H1 (cell line): ENCODE data around the gene CCDC192. TPM values are rescaled to one million over a fixed set of nuclear protein-coding genes. Genes with fewer than 3 reads are reported as not detected.

Source experiments
- CTCF ChIA-PET: fragments of 300-600 bp; sonication (Branson Sonifier 250); formaldehyde crosslinking; loops from one replicate; lab custom pipeline; 2021; ENCODE audit not compliant: partially characterized antibody; lab: Charles Lee
- POLR2A ChIA-PET: fragments of 300-600 bp; sonication (Branson Sonifier 250); formaldehyde crosslinking; loops from one replicate; lab custom pipeline; 2021; ENCODE audit warnings: inconsistent platforms; ENCODE audit not compliant: partially characterized antibody; lab: Charles Lee
- DNase-seq, 2 experiments: peaks; one replicate each; pipeline versions ENCODE4 v3.0.0 to v3.0.0-alpha.2; 2010 to 2022; ENCODE audit warnings: low spot score in 2 of 2, low read depth in 1 of 2, mixed read lengths in 1 of 2
- FAIRE-seq: peaks from 2 replicates; lab custom pipeline; 2011; peaks lifted over from hg19 to GRCh38; lab: Jason Lieb, UNC
- H2AFZ ChIP-seq: 2 replicates; pipeline ENCODE4 v1.8.1; 2012; ENCODE audit warnings: low read length, inconsistent platforms
- H2AK5ac ChIP-seq: 2 replicates; pipeline ENCODE4 v1.6.1; 2013; ENCODE audit warnings: low read depth, low read length
- H2BK120ac ChIP-seq: replicated peaks from 2 replicates; pipeline ENCODE3; 2013; ENCODE audit warnings: low read depth, low read length, inconsistent platforms
- H2BK12ac ChIP-seq: 2 replicates; pipeline ENCODE4 v1.6.1; 2013; ENCODE audit warnings: low read depth, low read length
- H2BK15ac ChIP-seq: 2 replicates; pipeline ENCODE4 v1.6.1; 2013; ENCODE audit warnings: low read length
- H2BK20ac ChIP-seq: 2 replicates; pipeline ENCODE4 v1.6.1; 2013; ENCODE audit warnings: low read length
- H2BK5ac ChIP-seq: 2 replicates; pipeline ENCODE4 v1.6.1; 2013; ENCODE audit warnings: low read depth, low read length
- H3K14ac ChIP-seq: 2 replicates; pipeline ENCODE4 v1.6.1; 2013; ENCODE audit warnings: inconsistent platforms; ENCODE audit not compliant: insufficient read length
- H3K18ac ChIP-seq: 2 replicates; pipeline ENCODE4 v1.6.1; 2013; ENCODE audit warnings: low read length; ENCODE audit errors: extremely low read depth
- H3K23ac ChIP-seq: 2 replicates; pipeline ENCODE4 v1.6.1; 2013; ENCODE audit warnings: inconsistent platforms; ENCODE audit not compliant: insufficient read length
- H3K23me2 ChIP-seq: 2 replicates; pipeline ENCODE4 v1.6.1; 2013; ENCODE audit warnings: low read depth, low read length
- H3K27ac ChIP-seq: 2 replicates; pipeline ENCODE4 v1.6.1; 2011; ENCODE audit warnings: low read depth, low read length, inconsistent platforms
- H3K27me3 ChIP-seq, 4 experiments: replicated peaks in 1 of 4; 1 replicate in 1 of 4; 2 replicates in 3 of 4; pipeline versions ENCODE4 v1.6.1 to v1.8.1; 2011 to 2013; ENCODE audit warnings: low read length in 3 of 4, mild to moderate bottlenecking in 3 of 4, inconsistent platforms in 2 of 4, mixed read lengths in 2 of 4, moderate library complexity in 1 of 4; ENCODE audit not compliant: control insufficient read depth in 3 of 4, insufficient read depth in 3 of 4; ENCODE audit errors: extremely low read depth in 1 of 4
- H3K36me3 ChIP-seq, 4 experiments: 2 replicates each; pipeline versions ENCODE4 v1.6.1 to v1.8.1; 2011 to 2013; ENCODE audit warnings: mild to moderate bottlenecking in 4 of 4, low read length in 3 of 4, moderate library complexity in 2 of 4, control low read depth in 1 of 4, inconsistent platforms in 1 of 4; ENCODE audit not compliant: insufficient read depth in 4 of 4, control insufficient read depth in 2 of 4
- H3K4ac ChIP-seq: replicated peaks from 2 replicates; pipeline ENCODE3; 2013; ENCODE audit warnings: low read length, low read depth, mixed read lengths, inconsistent platforms; ENCODE audit not compliant: insufficient read length
- H3K4me1 ChIP-seq, 4 experiments: replicated peaks in 1 of 4; 1 replicate in 1 of 4; 2 replicates in 3 of 4; pipeline versions ENCODE4 v1.6.1 to v1.8.1; 2011 to 2013; ENCODE audit warnings: low read length in 3 of 4, inconsistent platforms in 2 of 4, mixed read lengths in 1 of 4; ENCODE audit not compliant: insufficient read depth in 4 of 4, control insufficient read depth in 3 of 4
- H3K4me2 ChIP-seq, 2 experiments: 2 replicates each; pipeline versions ENCODE4 v1.6.1 to v1.8.1; 2011 to 2013; ENCODE audit warnings: low read depth in 2 of 2, low read length in 2 of 2, control low read depth in 1 of 2, inconsistent platforms in 1 of 2, mild to moderate bottlenecking in 1 of 2; ENCODE audit not compliant: insufficient read depth in 1 of 2
- H3K4me3 ChIP-seq, 4 experiments: fragments of 200-600, 300-600 bp in 1 of 4; sonication (generic), shearing (Covaris generic), sonication (Bioruptor Twin) in 1 of 4; 2 replicates each; pipeline versions ENCODE4 v1.5.1 to v1.8.1; 2011 to 2016; ENCODE audit warnings: low read length in 4 of 4, low read depth in 3 of 4, control low read depth in 2 of 4, inconsistent platforms in 2 of 4, mild to moderate bottlenecking in 2 of 4, mixed read lengths in 1 of 4, moderate library complexity in 1 of 4; ENCODE audit not compliant: insufficient read depth in 2 of 4; ENCODE audit errors: extremely low read depth in 1 of 4
- H3K56ac ChIP-seq: replicated peaks from 2 replicates; pipeline ENCODE3; 2013; ENCODE audit warnings: low read depth, mild to moderate bottlenecking, mixed read lengths, low read length, inconsistent platforms; ENCODE audit not compliant: insufficient read length
- H3K79me1 ChIP-seq: 2 replicates; pipeline ENCODE4 v1.6.1; 2013; ENCODE audit warnings: low read depth, low read length, control low read depth
- H3K79me2 ChIP-seq, 2 experiments: 2 replicates each; pipeline versions ENCODE4 v1.6.1 to v1.8.1; 2012 to 2013; ENCODE audit warnings: low read length in 2 of 2, mild to moderate bottlenecking in 2 of 2, inconsistent platforms in 1 of 2; ENCODE audit not compliant: insufficient read depth in 2 of 2, control insufficient read depth in 1 of 2
- H3K9ac ChIP-seq, 4 experiments: replicated peaks in 1 of 4; 1 replicate in 1 of 4; 2 replicates in 3 of 4; pipeline versions ENCODE4 v1.6.1 to v1.8.1; 2011 to 2013; ENCODE audit warnings: low read depth in 3 of 4, low read length in 3 of 4, control low read depth in 2 of 4, mild to moderate bottlenecking in 2 of 4, moderate library complexity in 2 of 4, inconsistent platforms in 1 of 4; ENCODE audit errors: extremely low read depth in 1 of 4
- H3K9me3 ChIP-seq, 2 experiments: 2 replicates each; pipeline versions ENCODE4 v1.6.1 to v1.8.1; 2012 to 2013; ENCODE audit warnings: mild to moderate bottlenecking in 2 of 2, moderate library complexity in 2 of 2, control low read depth in 1 of 2, inconsistent platforms in 1 of 2, low read depth in 1 of 2, low read length in 1 of 2, mixed read lengths in 1 of 2; ENCODE audit not compliant: insufficient read depth in 2 of 2
- H4K20me1 ChIP-seq, 2 experiments: replicated peaks in 1 of 2; 2 replicates each; pipeline versions ENCODE3 to v1.8.1; 2011 to 2013; ENCODE audit warnings: inconsistent platforms in 2 of 2, low read length in 2 of 2, mild to moderate bottlenecking in 1 of 2; ENCODE audit not compliant: insufficient read depth in 2 of 2, control insufficient read depth in 1 of 2
- H4K5ac ChIP-seq: 2 replicates; pipeline ENCODE4 v1.6.1; 2013; ENCODE audit warnings: low read length, low read depth, mixed read lengths, inconsistent platforms; ENCODE audit not compliant: insufficient read length
- H4K8ac ChIP-seq: 2 replicates; pipeline ENCODE4 v1.8.0; 2013; ENCODE audit warnings: mild to moderate bottlenecking, moderate library complexity, low read length, inconsistent platforms; ENCODE audit not compliant: insufficient read depth; ENCODE audit errors: extremely low read depth
- H4K91ac ChIP-seq: replicated peaks from 2 replicates; pipeline ENCODE3; 2013; ENCODE audit warnings: low read length, mixed read lengths, inconsistent platforms; ENCODE audit not compliant: insufficient read length
- POLR2AphosphoS5 ChIP-seq: IDR thresholded peaks from 2 replicates; pipeline ENCODE4 v1.6.1; 2011; ENCODE audit warnings: low read depth, low read length
- WGBS, 2 experiments: shearing (Covaris generic) in 1 of 2; methylation state at CpG; one replicate each; pipeline versions ENCODE4 v1.1.6 to v1.1.7; 2013 to 2015; ENCODE audit warnings: low lambda C conversion rate in 2 of 2, mixed read lengths in 2 of 2, inconsistent platforms in 1 of 2, low coverage in 1 of 2, missing lambda C conversion rate in 1 of 2; ENCODE audit not compliant: insufficient replicate concordance in 2 of 2, insufficient coverage in 1 of 2, insufficient read length in 1 of 2; ENCODE audit errors: extremely low coverage in 1 of 2, missing lambda C conversion rate in 1 of 2; 5-methylcytosine and 5-hydroxymethylcytosine counted together
- polyA plus RNA-seq, 7 experiments: library from polyadenylated mRNA; depleted of rRNA in 3 of 7; stranded (reverse) in 5 of 7; unstranded in 2 of 7; fragments of >200 nt in 5 of 7; fragments of 200-250 nt in 2 of 7; gene quantifications; 1 replicate in 5 of 7; 2 replicates in 1 of 7; 4 replicates in 1 of 7; pipeline versions ENCODE4 v1.2.1 to v1.2.3, GENCODE V29; 2011 to 2013; ENCODE audit warnings: missing spikeins in 2 of 7, mixed read lengths in 2 of 7
- total RNA-seq: library from RNA; stranded (reverse); fragmentation: NEBNext Ultra II Directional; extraction: Animal tissue kit (Norgen Biotek cat#: 25700); gene quantifications from 2 replicates; pipeline ENCODE4 v1.2.1, GENCODE V29; 2021

The CCDC192 gene
- total and polyA plus RNA-seq, 2 of the 8 experiments (the other 6 are each of a cell fraction or from before 2014, with no cell fraction given) = 0.61 TPM; not detected in 1

- TF ChIP-seq POLR2AphosphoS5 = no peak
- H3K23ac ChIP-seq = no peak overlapping the region
- POLR2A ChIA-PET = interaction anchor here (0.6 kb wide), 1 partner anchor 542 kb away, joined by 3 read pairs; no protein-coding TSS in a partner anchor
- H3K79me1 ChIP-seq = no peaks in the 10 kb centered on the region
- H3K56ac ChIP-seq = no peak overlapping the region
- H3K27me3 ChIP-seq = peaks cover 0 to 1% (median 0%) of the 10 kb centered on the region in 4 experiments; a peak in 1 of 7 replicates
- no peaks in the 10 kb centered on the region; a peak in 1 of 7 replicates for H3K4me1 ChIP-seq
- no peak overlapping the region for H2BK5ac ChIP-seq
- H4K91ac ChIP-seq = no peak overlapping the region
- no peak overlapping the region for H3K14ac ChIP-seq
- no peak overlapping the region for H2BK15ac ChIP-seq
- no peak overlapping the region for H4K8ac ChIP-seq
- DNase-seq = no peak
- H3K9me3 ChIP-seq = no peaks in the 10 kb centered on the region
- no peak overlapping the region for H4K5ac ChIP-seq
- no peaks in the 10 kb centered on the region for H3K79me2 ChIP-seq
- no peak overlapping the region for H3K9ac ChIP-seq
- CTCF ChIA-PET = no interaction called here
- H4K20me1 ChIP-seq = no peaks in the 10 kb centered on the region
- H3K23me2 ChIP-seq = peaks cover 2% of the 10 kb centered on the region; the same call in 1 of the 2 replicates
- no peak overlapping the region for H2AK5ac ChIP-seq
- no peak overlapping the region for H3K27ac ChIP-seq
- no peak overlapping the region for H2BK20ac ChIP-seq
- H3K4me3 ChIP-seq = no peak overlapping the region
- H3K36me3 ChIP-seq = no peaks in the 10 kb centered on the region
- no peak for FAIRE-seq
- no peak overlapping the region for H2BK120ac ChIP-seq
- no peak overlapping the region for H2AFZ ChIP-seq
- H2BK12ac ChIP-seq = no peak overlapping the region
- no peak overlapping the region for H3K18ac ChIP-seq
- WGBS, 2 experiments = 92% methylated on average over 3 of the region's 3 CpGs; no CpG with 5 or more reads in 1 of the 2 experiments
- no peak overlapping the region for H3K4me2 ChIP-seq
- H3K4ac ChIP-seq = no peak overlapping the region
Observed at GRCh38 chr5:127666043-127666716, 37.0 kb upstream of the CCDC192 start.
